ENCODE data around the gene CACFD1. TPM values are rescaled to one million over a fixed set of nuclear protein-coding genes. Genes with fewer than 3 reads are reported as not detected.

CACFD1 gene
- total RNA-seq, 4 donors from 2014 or later, result 8.6 to 16.3 (median 10.3) TPM

DNA sequence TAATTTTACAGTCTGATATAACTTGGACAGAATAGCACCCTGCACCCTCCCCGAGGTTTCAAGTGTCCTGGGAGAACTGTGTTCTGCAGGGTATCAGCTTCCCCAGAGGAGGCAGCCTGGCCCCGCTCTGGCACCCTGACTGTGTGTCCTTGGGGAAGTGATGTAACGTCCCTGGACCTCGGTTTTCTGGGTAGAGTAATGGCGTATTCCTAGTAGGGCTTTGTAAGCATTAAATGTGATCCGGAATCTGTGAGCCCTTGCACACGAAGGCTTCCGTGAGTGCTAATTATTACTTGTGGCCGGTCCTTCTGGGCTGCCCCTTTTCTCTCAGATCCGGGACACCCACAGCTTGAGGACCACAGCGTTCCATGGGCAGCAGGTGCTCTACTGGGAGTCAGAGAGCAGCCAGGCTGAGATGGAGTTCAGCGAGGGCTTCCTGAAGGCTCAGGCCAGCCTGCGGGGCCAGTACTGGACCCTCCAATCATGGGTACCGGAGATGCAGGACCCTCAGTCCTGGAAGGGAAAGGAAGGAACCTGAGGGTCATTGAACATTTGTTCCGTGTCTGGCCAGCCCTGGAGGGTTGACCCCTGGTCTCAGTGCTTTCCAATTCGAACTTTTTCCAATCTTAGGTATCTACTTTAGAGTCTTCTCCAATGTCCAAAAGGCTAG is 1.0 kb upstream of the CACFD1 start:
- Histone ChIP-seq H3K36me3 (peaks cover 0 to 27% (median 0%) of the 10 kb centered on the region in 3 donors), H3K27me3 (no peaks in the 10 kb centered on the region)

DNA sequence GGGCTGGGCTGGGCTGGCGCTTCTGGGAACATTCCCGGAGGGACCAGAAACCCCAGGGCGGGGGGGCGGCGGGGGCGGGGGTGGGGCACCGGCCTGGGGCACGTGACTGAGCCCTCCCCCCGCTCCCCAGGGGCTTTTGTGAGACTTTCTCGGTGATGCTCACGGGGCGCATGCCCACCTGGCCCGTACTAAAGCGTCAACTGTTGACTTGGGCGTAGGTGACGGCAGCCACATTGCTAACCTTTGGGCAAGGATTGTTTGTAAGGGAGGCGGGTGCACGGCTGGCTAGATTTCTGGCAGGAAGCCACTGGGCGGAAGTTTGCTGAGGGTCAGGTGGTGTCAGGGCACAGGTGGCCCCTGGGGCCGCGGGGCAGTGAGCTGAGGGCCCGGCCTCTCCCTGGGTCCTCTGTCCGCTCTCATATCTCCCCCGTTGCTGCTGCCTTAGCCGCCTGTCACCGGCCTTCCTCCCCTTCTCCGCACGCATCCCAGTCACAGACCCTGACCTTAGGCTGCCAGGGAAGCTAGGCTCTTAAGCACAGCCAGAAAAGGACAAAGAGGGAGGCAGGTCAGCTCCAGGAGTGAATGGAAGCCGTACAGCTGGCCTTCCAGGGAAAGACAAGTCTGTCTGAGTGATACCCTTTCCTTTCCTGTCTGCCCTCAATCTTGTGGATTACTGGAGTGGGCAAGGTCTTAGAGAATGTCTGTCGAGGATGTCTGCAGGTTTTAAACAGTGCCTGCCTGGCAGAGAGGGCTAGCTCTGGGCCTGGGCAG is 812 bp downstream of the CACFD1 start:
- Histone ChIP-seq H3K4me3 (peak overlapping the region; percentile 73 to 96 (median 89)), H3K27ac (peak overlapping the region; percentile 94 to 99 (median 96)), H3K27me3 (no peaks in the 10 kb centered on the region), H3K4me1 (peaks cover 0 to 25% (median 11%) of the 10 kb centered on the region in 4 donors), H3K9me3 (no peaks in the 10 kb centered on the region), H3K36me3 (peaks cover 0 to 38% (median 0%) of the 10 kb centered on the region in 3 donors)
- 21 to 28% methylated on average over 14 of the region's 30 CpGs for WGBS, 2 donors
- TF ChIP-seq, protein P1, sequence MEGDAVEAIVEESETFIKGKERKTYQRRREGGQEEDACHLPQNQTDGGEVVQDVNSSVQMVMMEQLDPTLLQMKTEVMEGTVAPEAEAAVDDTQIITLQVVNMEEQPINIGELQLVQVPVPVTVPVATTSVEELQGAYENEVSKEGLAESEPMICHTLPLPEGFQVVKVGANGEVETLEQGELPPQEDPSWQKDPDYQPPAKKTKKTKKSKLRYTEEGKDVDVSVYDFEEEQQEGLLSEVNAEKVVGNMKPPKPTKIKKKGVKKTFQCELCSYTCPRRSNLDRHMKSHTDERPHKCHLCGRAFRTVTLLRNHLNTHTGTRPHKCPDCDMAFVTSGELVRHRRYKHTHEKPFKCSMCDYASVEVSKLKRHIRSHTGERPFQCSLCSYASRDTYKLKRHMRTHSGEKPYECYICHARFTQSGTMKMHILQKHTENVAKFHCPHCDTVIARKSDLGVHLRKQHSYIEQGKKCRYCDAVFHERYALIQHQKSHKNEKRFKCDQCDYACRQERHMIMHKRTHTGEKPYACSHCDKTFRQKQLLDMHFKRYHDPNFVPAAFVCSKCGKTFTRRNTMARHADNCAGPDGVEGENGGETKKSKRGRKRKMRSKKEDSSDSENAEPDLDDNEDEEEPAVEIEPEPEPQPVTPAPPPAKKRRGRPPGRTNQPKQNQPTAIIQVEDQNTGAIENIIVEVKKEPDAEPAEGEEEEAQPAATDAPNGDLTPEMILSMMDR (IDR thresholded peaks at IDR 0.05), result no peak
- TF ChIP-seq EP300 (IDR thresholded peaks at IDR 0.05) (no peak), POLR2A (IDR thresholded peaks at IDR 0.05) (no peak)
- DNase-seq (ENCODE audit: low spot score in 2 of 2), result peak; percentile 21 to 33

More for the DNA sequence above, 1.0 kb upstream of the CACFD1 start:
- Histone ChIP-seq H3K4me3 (peak overlapping the region; percentile 73 to 96 (median 89)), H3K9me3 (no peaks in the 10 kb centered on the region), H3K4me1 (peaks cover 0 to 25% (median 11%) of the 10 kb centered on the region in 4 donors), H3K27ac (peak overlapping the region; percentile 94 to 99 (median 96))
- TF ChIP-seq, protein P1 (IDR thresholded peaks at IDR 0.05), result no peak
- no peak for TF ChIP-seq POLR2A (IDR thresholded peaks at IDR 0.05)
- no peak for TF ChIP-seq EP300 (IDR thresholded peaks at IDR 0.05)
- no peak for DNase-seq (ENCODE audit: low spot score in 2 of 2)
- 68 to 76% methylated on average over 16 of the region's 16 CpGs for WGBS, 2 donors

DNA sequence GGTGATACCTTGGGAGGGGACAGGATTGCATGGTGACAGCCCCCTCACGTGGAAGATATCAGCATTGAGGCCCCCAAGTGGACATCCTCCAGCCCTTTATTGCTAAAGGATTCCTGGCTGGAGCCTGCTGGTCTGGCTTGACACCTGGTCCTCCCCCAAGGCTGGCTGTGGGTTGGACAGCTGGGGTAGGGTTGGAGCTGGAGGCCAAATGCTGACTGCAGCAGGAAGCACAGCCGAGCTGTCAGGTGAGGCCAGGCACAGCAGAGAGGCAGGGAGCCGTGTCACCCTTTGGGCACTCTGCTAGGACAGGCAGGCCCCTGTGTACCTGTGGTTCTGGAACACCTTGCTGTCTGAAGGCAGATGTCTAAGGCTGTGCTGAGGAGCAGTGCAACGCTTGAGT is 2.2 kb downstream of the CACFD1 start:
- no peak for DNase-seq (ENCODE audit: low spot score in 2 of 2)
- H3K4me1 ChIP-seq, result peaks cover 0 to 25% (median 11%) of the 10 kb centered on the region in 4 donors
- H3K4me3 ChIP-seq, result no peak overlapping the region
- no peaks in the 10 kb centered on the region for H3K9me3 ChIP-seq
- 71 to 82% methylated on average over 4 of the region's 4 CpGs for WGBS, 2 donors
- H3K27ac ChIP-seq, result no peak overlapping the region
- no peaks in the 10 kb centered on the region for H3K27me3 ChIP-seq
- peaks cover 0 to 29% (median 0%) of the 10 kb centered on the region in 3 donors for H3K36me3 ChIP-seq
- TF ChIP-seq POLR2A (IDR thresholded peaks at IDR 0.05), result no peak
- no peak for TF ChIP-seq EP300 (IDR thresholded peaks at IDR 0.05)
- TF ChIP-seq, protein P1 (IDR thresholded peaks at IDR 0.05), result no peak

DNA sequence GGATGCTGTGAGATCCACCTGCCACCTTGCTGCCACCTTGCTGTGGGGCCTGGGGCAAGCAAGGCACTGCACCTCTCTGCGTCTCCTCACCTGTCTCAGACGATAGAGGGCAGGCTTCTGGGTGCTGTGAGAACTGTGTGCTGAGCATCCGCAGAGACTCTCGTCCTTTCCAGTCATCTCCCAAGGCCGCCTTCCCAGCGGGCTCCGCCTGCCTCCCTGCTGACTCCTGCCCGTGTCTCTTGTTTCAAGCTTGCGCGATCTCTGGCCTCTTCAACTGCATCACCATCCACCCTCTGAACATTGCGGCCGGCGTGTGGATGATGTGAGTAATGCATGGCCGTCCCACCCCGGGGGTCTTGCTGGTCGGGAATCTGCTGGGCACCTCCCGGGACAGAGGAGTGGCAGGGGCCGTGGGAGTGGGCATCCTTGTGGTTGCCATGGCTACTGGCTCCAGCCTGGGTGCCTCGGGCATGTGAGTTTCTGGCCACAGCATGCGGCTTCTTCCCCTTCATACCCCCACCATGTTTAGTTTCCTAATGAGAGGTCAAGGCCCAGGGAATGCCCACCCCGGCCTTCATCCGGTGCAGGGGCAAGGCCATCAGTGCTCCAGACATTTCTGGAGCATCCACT is 3.6 kb downstream of the CACFD1 start:
- Histone ChIP-seq H3K9me3 (no peaks in the 10 kb centered on the region), H3K27me3 (no peaks in the 10 kb centered on the region), H3K27ac (no peak overlapping the region), H3K36me3 (peaks cover 0 to 39% (median 0%) of the 10 kb centered on the region in 3 donors), H3K4me1 (peaks cover 0 to 25% (median 11%) of the 10 kb centered on the region in 4 donors), H3K4me3 (no peak overlapping the region)
- DNase-seq (ENCODE audit: low spot score in 2 of 2), result no peak
- 83 to 85% methylated on average over 17 to 22 of the region's 22 CpGs for WGBS, 2 donors
- TF ChIP-seq, protein P1 (IDR thresholded peaks at IDR 0.05), result no peak
- TF ChIP-seq EP300 (IDR thresholded peaks at IDR 0.05) (no peak), POLR2A (IDR thresholded peaks at IDR 0.05) (no peak)

All from tibial nerve (tissue), 4 donors.